ENCODE results near the gene PCSK5. TPM values are rescaled to one million over a fixed set of nuclear protein-coding genes. Genes with fewer than 3 reads are reported as not detected.

PCSK5 gene
- total RNA-seq, 1 experiment from 2014 or later: 0.17 TPM

GRCh38 chr9:76115982-76116646, 225.6 kb downstream of the PCSK5 start:
- no peak overlapping the region for H3K4me3 ChIP-seq (ENCODE audit: low read depth, low read length, poor library complexity, severe bottlenecking)
- H3K9me3 ChIP-seq (ENCODE audit: low read depth, low read length, poor library complexity, severe bottlenecking): no peaks in the 10 kb centered on the region
- intact Hi-C loops (cut with micrococcal nuclease; ENCODE audit: unreplicated experiment): no loop called here
- no peak for DNase-seq (ENCODE audit: low spot score)
- H3K27ac ChIP-seq (ENCODE audit: low read depth, low read length, poor library complexity, severe bottlenecking): no peak overlapping the region
- H3K27me3 ChIP-seq (replicated peaks; ENCODE audit: insufficient read depth, low read depth, low read length, poor library complexity): peaks cover 20% of the 10 kb centered on the region
- ChIA-PET CTCF (no interaction called here), POLR2A (ENCODE audit: low non-redundant PET) (no interaction called here)
- TF ChIP-seq, protein P1, sequence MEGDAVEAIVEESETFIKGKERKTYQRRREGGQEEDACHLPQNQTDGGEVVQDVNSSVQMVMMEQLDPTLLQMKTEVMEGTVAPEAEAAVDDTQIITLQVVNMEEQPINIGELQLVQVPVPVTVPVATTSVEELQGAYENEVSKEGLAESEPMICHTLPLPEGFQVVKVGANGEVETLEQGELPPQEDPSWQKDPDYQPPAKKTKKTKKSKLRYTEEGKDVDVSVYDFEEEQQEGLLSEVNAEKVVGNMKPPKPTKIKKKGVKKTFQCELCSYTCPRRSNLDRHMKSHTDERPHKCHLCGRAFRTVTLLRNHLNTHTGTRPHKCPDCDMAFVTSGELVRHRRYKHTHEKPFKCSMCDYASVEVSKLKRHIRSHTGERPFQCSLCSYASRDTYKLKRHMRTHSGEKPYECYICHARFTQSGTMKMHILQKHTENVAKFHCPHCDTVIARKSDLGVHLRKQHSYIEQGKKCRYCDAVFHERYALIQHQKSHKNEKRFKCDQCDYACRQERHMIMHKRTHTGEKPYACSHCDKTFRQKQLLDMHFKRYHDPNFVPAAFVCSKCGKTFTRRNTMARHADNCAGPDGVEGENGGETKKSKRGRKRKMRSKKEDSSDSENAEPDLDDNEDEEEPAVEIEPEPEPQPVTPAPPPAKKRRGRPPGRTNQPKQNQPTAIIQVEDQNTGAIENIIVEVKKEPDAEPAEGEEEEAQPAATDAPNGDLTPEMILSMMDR (conservative IDR thresholded peaks at IDR 0.05; ENCODE audit: low read depth, low read length): no peak
- no peak for TF ChIP-seq EZH2 (IDR thresholded peaks at IDR 0.05; ENCODE audit: borderline replicate concordance, low read depth, low read length, poor library complexity, severe bottlenecking)
- no peaks in the 10 kb centered on the region for H3K4me1 ChIP-seq (ENCODE audit: insufficient read depth, low read length, poor library complexity, severe bottlenecking)
- BruUV-seq (replicated peaks): no TSS peak
- H3K36me3 ChIP-seq (ENCODE audit: insufficient read depth, low read length, poor library complexity, severe bottlenecking): no peaks in the 10 kb centered on the region

- no TSS peak for BruUV-seq (replicated peaks)
- POLR2A ChIA-PET (ENCODE audit: low non-redundant PET): no interaction called here
- CTCF ChIA-PET: no interaction called here
- Histone ChIP-seq H3K36me3 (ENCODE audit: insufficient read depth, low read length, poor library complexity, severe bottlenecking) (no peaks in the 10 kb centered on the region), H3K27me3 (replicated peaks; ENCODE audit: insufficient read depth, low read depth, low read length, poor library complexity) (peaks cover 12% of the 10 kb centered on the region), H3K9me3 (ENCODE audit: low read depth, low read length, poor library complexity, severe bottlenecking) (no peaks in the 10 kb centered on the region), H3K27ac (ENCODE audit: low read depth, low read length, poor library complexity, severe bottlenecking) (no peak overlapping the region), H3K4me3 (ENCODE audit: low read depth, low read length, poor library complexity, severe bottlenecking) (no peak overlapping the region), H3K4me1 (ENCODE audit: insufficient read depth, low read length, poor library complexity, severe bottlenecking) (no peaks in the 10 kb centered on the region)
- DNase-seq (ENCODE audit: low spot score): no peak
- intact Hi-C loops (cut with micrococcal nuclease; ENCODE audit: unreplicated experiment): no loop called here
- no peak for TF ChIP-seq EZH2 (IDR thresholded peaks at IDR 0.05; ENCODE audit: borderline replicate concordance, low read depth, low read length, poor library complexity, severe bottlenecking)
- TF ChIP-seq, protein P1 (conservative IDR thresholded peaks at IDR 0.05; ENCODE audit: low read depth, low read length): no peak
Observed at GRCh38 chr9:76116913-76117312, 226.4 kb downstream of the PCSK5 start.

DNA sequence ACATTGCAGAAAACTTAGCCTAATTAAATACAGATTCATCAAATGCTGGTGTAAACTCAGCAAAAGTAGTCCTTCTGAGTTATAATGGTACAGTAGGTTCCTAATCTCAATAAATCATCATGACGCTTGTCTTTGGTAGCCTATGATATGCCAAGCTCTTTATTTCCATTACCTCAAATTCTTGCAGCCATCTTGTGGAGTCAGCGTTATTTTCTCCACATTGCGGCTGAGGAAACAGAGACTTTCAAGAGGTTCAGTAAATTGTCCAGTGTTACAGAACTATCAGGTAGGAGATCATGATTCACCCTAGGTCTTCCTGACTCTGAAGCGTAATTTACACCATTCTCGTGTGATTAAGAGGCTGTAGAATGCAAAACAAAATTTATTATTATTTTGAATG, 237.2 kb downstream of the PCSK5 start:
- POLR2A ChIA-PET (ENCODE audit: low non-redundant PET): no interaction called here
- intact Hi-C loops (cut with micrococcal nuclease; ENCODE audit: unreplicated experiment): no loop called here
- no peak for DNase-seq (ENCODE audit: low spot score)
- no peak for TF ChIP-seq EZH2 (IDR thresholded peaks at IDR 0.05; ENCODE audit: borderline replicate concordance, low read depth, low read length, poor library complexity, severe bottlenecking)
- TF ChIP-seq, protein P1 (conservative IDR thresholded peaks at IDR 0.05; ENCODE audit: low read depth, low read length): no peak
- CTCF ChIA-PET: no interaction called here
- Histone ChIP-seq H3K4me3 (ENCODE audit: low read depth, low read length, poor library complexity, severe bottlenecking) (no peak overlapping the region), H3K9me3 (ENCODE audit: low read depth, low read length, poor library complexity, severe bottlenecking) (no peaks in the 10 kb centered on the region), H3K27ac (ENCODE audit: low read depth, low read length, poor library complexity, severe bottlenecking) (no peak overlapping the region), H3K4me1 (ENCODE audit: insufficient read depth, low read length, poor library complexity, severe bottlenecking) (no peaks in the 10 kb centered on the region), H3K27me3 (replicated peaks; ENCODE audit: insufficient read depth, low read depth, low read length, poor library complexity) (peaks cover 35% of the 10 kb centered on the region), H3K36me3 (ENCODE audit: insufficient read depth, low read length, poor library complexity, severe bottlenecking) (no peaks in the 10 kb centered on the region)
- BruUV-seq (replicated peaks): no TSS peak

Measured in A673 (cell line).